ENCODE measurements around the gene CSNK1G3.

The CSNK1G3 gene

DNA sequence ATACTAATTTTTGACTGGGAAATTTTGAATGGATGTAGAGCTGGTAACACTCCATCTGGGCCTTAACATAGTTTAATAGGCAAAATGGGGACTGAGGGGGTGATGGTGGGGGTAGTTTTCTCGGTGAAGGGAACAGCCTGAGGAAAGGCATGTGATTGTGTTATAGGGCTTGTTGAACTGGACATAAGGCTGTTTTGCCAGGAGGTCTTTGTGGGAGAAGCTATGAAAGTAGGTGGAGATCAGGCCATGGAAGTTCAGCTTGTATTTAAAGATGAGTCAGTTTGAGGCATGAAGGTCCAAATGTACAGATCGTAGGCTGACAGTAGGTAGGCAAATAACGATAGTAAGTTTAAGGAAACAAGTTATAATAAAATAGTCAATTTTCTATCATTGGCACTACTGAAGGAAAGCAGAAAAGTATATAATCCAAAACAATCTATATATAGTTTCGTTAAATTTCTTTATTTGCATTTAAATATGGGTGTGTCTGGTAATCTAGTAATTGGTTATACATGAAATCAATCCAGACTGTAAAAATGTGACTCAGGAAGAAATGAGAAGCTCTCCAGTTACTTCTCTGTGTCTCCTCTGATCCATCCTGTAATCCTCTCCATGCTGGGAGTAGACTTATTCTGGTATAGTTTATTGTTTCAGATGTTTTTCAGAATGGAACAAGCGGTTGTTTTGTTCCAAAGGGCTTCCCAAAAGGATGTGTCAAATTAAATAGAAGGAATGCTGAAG is 2.8 kb downstream of the CSNK1G3 start:
- DNase-seq (ENCODE audit: low spot score): no peak

- DNase-seq (ENCODE audit: low spot score): no peak
These were observed 3.9 kb downstream of the CSNK1G3 start for GRCh38 chr5:123515904-123516303.

DNA sequence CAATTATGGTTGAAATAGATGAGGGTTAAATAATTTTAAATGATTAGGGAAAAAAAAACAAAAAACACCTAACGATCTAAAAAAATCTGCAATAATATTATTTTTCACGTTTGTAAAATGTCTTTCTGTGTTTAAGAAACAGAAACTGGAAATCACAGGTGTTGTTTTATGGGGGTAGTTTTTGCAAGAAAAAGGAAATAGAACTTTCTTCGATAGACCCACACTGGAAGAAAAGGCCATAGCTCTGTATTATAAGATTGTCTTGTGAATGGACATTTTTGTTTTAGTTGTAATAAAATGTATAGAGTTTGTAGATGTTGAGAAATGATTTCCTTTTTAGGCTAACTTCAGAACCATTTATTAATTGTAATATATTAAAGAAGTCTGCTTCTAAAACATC is 5.5 kb downstream of the CSNK1G3 start:
- DNase-seq (ENCODE audit: low spot score): peak; percentile 32

- no peak for DNase-seq (ENCODE audit: low spot score)
These were observed 6.1 kb downstream of the CSNK1G3 start for GRCh38 chr5:123518111-123518510.

DNA sequence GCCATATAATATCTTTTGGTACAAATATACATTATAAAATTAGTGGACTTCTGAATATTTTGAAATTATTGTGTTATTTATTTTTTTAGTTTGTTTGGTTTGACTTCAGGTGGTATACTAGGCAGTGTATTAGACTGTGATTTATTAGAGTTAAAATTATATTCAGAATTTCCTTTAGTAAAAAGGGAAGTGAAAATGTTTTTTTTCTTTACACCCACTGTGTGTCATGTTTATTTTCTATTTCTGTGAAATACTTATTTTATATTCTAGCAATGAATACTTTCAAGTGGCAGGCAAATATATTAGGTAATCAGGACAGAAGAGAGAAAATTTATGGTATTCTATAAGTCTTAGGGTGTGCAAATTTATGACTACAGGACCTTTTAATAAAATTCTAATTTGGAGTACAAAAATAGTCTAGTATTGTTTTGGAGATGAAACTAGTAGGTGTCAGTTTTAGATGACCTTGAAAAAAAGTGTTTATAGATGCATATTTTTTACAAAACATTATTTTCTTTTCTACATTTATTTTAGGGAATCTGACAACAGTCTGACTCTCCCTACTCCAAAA is 8.8 kb downstream of the CSNK1G3 start:
- peak; percentile 41 for DNase-seq (ENCODE audit: low spot score)

GRCh38 chr5:123524146-123524545 is 12.2 kb downstream of the CSNK1G3 start:
- DNase-seq (ENCODE audit: low spot score): no peak

- no peak for DNase-seq (ENCODE audit: low spot score)
These were observed 15.2 kb downstream of the CSNK1G3 start for GRCh38 chr5:123527190-123527589.

DNA sequence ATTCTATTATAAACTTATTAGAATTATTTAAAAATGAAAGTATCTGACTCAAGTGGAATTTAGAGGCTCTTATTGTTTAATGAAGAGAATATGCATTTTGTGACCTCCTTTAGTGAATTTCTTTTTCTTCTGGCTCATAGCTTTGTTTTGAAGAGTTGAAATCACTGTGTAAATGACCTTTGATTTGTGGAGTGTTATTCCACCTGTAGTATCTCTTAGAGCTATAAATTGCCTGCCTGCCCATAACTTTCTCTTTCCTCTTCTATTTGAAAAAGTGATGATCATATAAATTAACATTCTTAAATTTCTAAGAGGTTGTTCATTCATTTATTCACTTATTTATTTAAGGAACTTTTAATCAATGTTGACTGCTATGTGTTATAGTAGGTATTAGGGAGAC is 16.1 kb downstream of the CSNK1G3 start:
- no peak for DNase-seq (ENCODE audit: low spot score)

DNA sequence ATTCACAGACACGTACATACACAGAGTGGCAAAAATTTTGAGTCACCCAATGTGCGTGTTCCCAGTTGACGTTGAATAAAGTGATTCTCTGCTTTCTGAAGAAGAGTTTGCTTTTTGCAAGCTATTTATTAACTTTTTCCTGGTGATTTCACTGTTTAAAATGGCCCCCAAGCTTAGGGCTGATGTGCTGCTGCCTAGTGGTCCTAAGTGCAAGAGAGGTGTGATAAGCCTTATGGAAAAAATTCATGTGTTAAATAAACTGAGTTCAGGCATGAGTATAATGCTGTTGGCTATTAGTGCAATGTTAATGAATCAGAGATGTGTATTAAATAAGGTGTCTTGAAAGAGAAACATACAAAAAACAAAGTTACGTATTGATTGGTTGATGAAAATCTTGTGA is 16.9 kb downstream of the CSNK1G3 start:
- DNase-seq (ENCODE audit: low spot score): no peak

- no peak for DNase-seq (ENCODE audit: low spot score)
These were observed 18.8 kb downstream of the CSNK1G3 start for GRCh38 chr5:123530728-123531127.

DNA sequence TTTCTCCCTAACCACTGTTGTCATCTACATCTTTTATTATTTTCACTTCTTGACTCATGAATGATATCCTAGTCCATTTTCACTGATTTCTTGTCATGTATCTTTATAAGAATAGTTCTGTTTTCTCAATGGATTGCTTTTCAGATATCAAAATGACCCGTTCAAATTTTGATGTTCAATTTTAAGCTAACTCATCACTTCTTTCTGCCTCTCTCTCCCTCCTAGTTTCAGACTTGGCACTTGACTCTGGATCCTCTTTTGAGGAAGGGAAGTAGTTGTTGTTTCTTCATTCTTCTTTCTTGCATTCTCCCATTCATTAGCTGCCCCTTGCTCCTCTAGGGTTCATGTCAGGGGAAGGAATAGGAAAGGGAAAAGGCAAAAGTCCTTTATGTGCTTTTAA is 23.7 kb downstream of the CSNK1G3 start:
- DNase-seq (ENCODE audit: low spot score): no peak

- DNase-seq (ENCODE audit: low spot score): no peak
These were observed 25.3 kb downstream of the CSNK1G3 start for GRCh38 chr5:123537256-123537655.

GRCh38 chr5:123537845-123538244 is 25.9 kb downstream of the CSNK1G3 start:
- no peak for DNase-seq (ENCODE audit: low spot score)

DNA sequence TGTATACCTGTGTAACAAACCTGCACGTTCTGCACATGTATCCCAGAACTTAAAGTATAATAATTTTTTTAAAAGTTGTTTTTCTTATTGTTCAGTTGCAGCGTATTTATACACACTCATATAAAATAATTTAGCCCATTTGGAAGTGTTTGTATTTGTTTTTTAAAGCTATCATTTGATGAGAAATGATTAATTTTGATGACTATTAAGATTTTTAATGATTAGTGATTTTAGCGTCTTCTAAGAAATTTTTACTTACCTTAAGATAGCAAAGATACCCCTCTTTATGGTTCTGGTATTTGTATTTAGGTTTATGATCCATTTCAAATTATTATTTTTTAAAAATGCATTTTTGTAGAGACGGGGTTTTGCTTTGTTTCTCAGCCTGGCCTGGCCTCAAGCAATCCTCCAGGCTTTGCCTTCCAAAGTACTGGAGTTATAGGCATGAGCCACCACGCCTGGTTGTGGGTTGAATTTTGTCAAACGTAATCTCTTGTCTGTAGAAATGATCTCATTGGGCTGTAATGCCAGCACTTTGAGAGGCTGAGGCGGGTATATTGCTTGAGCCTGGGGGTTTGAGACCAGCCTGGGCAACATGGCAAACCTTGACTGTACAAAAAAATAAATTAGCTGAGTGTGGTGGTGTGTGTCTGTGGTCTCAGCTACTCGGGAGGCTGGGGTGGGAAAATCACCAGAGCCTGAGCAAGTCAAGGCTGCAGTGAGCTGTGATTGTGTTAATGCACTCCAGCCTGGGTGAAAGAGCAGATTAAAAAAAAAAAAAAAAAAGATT is 26.9 kb downstream of the CSNK1G3 start:
- DNase-seq (ENCODE audit: low spot score): no peak

GRCh38 chr5:123540534-123540933 is 28.6 kb downstream of the CSNK1G3 start:
- DNase-seq (ENCODE audit: low spot score): no peak

DNA sequence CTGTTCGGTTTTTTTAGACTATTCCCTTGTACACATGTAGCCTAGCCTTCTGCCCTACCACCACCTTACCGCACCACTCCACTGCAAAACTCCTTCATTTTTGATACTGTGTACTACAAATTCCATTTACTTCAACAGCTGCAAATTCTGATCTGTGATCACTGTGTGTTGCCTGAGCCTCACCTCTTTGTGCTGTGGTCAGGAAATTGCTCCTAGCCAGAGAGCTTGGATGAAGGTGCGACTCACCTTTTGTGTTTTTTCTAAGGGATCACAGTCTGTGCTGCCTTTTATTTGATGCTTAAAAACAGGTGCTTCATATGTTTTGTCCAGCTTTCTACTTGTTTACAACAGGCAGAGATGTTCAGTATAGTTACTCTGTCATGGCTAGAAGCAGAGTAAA is 31.5 kb downstream of the CSNK1G3 start:
- no peak for DNase-seq (ENCODE audit: low spot score)

- DNase-seq (ENCODE audit: low spot score): no peak
These were observed 33.5 kb downstream of the CSNK1G3 start for GRCh38 chr5:123545506-123545905.

GRCh38 chr5:123546657-123547056 is 34.7 kb downstream of the CSNK1G3 start:
- DNase-seq (ENCODE audit: low spot score): no peak

- DNase-seq (ENCODE audit: low spot score): peak; percentile 43
These were observed 37.4 kb downstream of the CSNK1G3 start for GRCh38 chr5:123549256-123549904.

- DNase-seq (ENCODE audit: low spot score): no peak
These were observed 42.6 kb downstream of the CSNK1G3 start for GRCh38 chr5:123554601-123555000.

DNA sequence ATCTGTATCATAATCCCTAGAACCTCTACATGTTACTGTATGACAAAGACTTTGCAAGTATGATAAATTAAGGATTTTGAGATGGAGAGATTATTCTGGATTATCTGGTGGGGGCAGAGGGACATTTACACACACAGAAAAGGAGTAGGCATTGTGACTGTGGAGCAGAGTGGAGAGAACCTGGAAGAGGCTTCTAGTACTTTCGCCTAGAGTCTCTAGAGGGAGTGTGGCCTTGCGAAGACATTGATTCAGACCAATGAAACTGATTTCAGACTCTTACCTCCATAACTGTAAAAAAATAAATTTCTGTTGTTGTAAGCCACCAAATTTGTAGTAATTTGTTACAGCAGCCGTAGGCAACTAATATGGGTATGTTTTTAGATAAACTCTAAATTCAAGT is 45.9 kb downstream of the CSNK1G3 start:
- no peak for DNase-seq (ENCODE audit: low spot score)

DNA sequence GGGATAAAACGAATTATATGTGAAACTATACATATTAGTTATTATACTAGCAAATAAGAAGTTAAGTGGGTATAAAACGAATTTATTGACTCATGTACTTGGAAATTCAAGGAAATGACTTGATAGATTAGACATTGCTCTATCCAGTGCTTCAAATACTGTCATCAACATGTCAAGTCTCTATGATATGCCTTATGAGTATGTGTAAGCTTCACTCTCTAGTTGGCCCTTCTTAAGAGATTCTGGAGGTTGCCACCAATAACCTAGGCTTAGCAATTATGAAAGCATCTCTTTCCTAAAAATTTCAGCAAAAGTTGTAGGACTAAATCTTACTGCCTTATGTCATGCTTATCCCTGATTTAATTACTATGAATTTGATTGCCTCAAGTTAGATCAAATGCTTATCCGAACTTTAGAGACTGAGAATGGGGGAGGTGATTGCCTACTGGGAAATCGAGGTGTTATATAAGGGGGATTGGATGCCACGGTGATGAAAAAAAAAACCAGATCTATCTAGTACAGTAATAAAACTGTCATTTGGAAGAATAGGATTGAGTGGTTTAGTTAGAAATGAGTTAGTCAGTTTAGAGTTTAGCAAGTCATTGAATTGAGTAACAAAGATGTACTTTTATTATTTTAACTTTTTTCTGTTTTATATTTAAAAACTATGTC is 46.9 kb downstream of the CSNK1G3 start:
- no peak for DNase-seq (ENCODE audit: low spot score)
